Lower leg skin (tissue), 3 donors: Measurements from ENCODE around the gene CCBE1.

Experiments
- CTCF ChIP-seq, 3 donors: fragments of 450-650 bp; IDR thresholded peaks; one replicate each; pipeline ENCODE4 v1.5.1; 2016; ENCODE audit warnings: antibody characterized with exemption in 3 of 3, mild to moderate bottlenecking in 3 of 3, moderate library complexity in 2 of 3
- POLR2A ChIP-seq, 2 donors: fragments of 450-650 bp; IDR thresholded peaks; one replicate each; pipeline ENCODE4 v1.6.1; 2016 to 2017; ENCODE audit warnings: antibody characterized with exemption in 2 of 2, mild to moderate bottlenecking in 1 of 2, moderate library complexity in 1 of 2

GRCh38 chr18:59509481-59510442, 187.5 kb downstream of the CCBE1 start:
- no peak for TF ChIP-seq CTCF (IDR thresholded peaks at IDR 0.05)
- no peak for TF ChIP-seq POLR2A (IDR thresholded peaks at IDR 0.05)
